ENCODE data around the gene IRF2. TPM values are rescaled to one million over a fixed set of nuclear protein-coding genes. Genes with fewer than 3 reads are reported as not detected.

Gene IRF2
- total and polyA plus RNA-seq, 2 of the 8 experiments (the other 6 are each of a cell fraction or from before 2014, with no cell fraction given), result 13.8 to 17.0 TPM

GRCh38 chr4:184358521-184359232, 115.7 kb downstream of the IRF2 start (continued):
- TF ChIP-seq BCL11A (IDR thresholded peaks at IDR 0.05; ENCODE audit: low read depth in 2 of 2, low read length in 2 of 2), result no peak
